IPS-NIHi11 (cell line): Measurements from ENCODE around the gene ADA.
"Not testable (repeated sequence)": the region's sequence is repeated elsewhere in the genome, so short reads cannot be mapped to it uniquely, and the experiment has no call there.

Experiments
- DNase-seq: peaks from one replicate; pipeline ENCODE4 v3.0.0; 2012; ENCODE audit warnings: mixed read lengths, low spot score

Gene ADA

GRCh38 chr20:44651684-44652423 is at the start of gene ADA:
Gene ADA (minus strand): TSS chr20:44651699. CDS start chr20:44651607, 92 bp downstream.
- peak; percentile 82 for DNase-seq

- no peak for DNase-seq
Observed at GRCh38 chr20:44700306-44700705, 48.8 kb upstream of the ADA start.

- DNase-seq, result no peak
Observed at GRCh38 chr20:44698351-44698750, 46.9 kb upstream of the ADA start.

GRCh38 chr20:44697041-44697440 is 45.5 kb upstream of the ADA start:
- DNase-seq, result not testable (repeated sequence)

- DNase-seq, result no peak
Observed at GRCh38 chr20:44696315-44696714, 44.8 kb upstream of the ADA start.

- DNase-seq, result no peak
Observed at GRCh38 chr20:44695674-44696300, 44.3 kb upstream of the ADA start.

GRCh38 chr20:44695295-44695673 is 43.8 kb upstream of the ADA start:
- no peak for DNase-seq

GRCh38 chr20:44694159-44694558 is 42.7 kb upstream of the ADA start:
- DNase-seq, result no peak

GRCh38 chr20:44693627-44694026 is 42.1 kb upstream of the ADA start:
- no peak for DNase-seq

- peak; percentile 45 for DNase-seq
Observed at GRCh38 chr20:44692932-44693480, 41.5 kb upstream of the ADA start.

- DNase-seq, result no peak
Observed at GRCh38 chr20:44691424-44692423, 40.2 kb upstream of the ADA start.

- no peak for DNase-seq
Observed at GRCh38 chr20:44690781-44691423, 39.4 kb upstream of the ADA start.

GRCh38 chr20:44689809-44690208 is 38.3 kb upstream of the ADA start:
- no peak for DNase-seq

- DNase-seq, result no peak
Observed at GRCh38 chr20:44688053-44688625, 36.6 kb upstream of the ADA start.

- DNase-seq, result no peak
Observed at GRCh38 chr20:44686934-44687333, 35.4 kb upstream of the ADA start.

GRCh38 chr20:44684047-44684967 is 32.8 kb upstream of the ADA start:
- DNase-seq, result no peak

GRCh38 chr20:44683263-44684046 is 32.0 kb upstream of the ADA start:
- DNase-seq, result peak; percentile 83

- DNase-seq, result no peak
Observed at GRCh38 chr20:44681796-44682566, 30.5 kb upstream of the ADA start.
